Activated CD8-positive, alpha-beta memory T cell treated with anti-CD3 and anti-CD28 coated beads, Interleukin-2, amount 50 U/mL, for 1 hour (primary cell): ENCODE results near the gene GLB1L3.
"Not testable (repeated sequence)": the region's sequence is repeated elsewhere in the genome, so short reads cannot be mapped to it uniquely, and the experiment has no call there.

Source experiments
- DNase-seq: peaks from one replicate; pipeline ENCODE4 v3.0.0-alpha.2; 2020; ENCODE audit errors: extremely low read depth

GLB1L3 gene

DNA sequence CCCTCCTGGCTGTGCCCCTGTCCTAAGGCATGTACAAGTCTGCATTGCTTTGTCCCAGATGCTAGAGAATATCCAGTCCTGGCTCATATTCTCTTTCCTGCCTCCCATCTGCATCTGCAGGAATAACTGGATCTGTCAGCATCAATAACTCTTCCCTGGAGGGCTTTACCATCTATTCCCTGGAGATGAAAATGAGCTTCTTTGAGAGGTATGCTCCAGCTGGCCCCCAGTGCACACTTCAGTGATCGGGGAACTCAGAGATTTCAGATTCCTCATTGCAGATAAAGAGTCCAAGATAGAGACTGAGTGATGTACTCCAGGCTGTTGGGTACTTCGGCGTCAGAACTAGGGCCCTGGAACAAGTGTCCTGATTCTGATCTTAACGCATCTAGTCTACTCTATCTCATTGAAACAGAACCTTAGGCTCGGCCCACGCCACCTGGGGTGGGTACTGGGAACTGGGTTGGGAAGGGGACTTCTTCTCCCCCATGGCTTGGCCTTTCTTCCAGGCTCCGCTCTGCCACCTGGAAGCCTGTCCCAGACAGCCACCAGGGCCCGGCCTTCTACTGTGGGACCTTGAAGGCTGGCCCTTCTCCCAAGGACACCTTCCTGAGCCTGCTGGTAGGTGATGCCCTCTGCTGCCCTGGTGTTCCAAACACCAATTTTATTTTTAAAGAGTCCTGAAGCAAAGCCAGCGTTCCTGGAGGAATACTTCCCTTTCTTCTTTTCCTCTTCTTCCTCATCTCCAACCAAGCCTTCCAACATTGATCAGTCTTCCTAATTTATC, 37.8 kb downstream of the GLB1L3 start:
- no peak for DNase-seq

DNA sequence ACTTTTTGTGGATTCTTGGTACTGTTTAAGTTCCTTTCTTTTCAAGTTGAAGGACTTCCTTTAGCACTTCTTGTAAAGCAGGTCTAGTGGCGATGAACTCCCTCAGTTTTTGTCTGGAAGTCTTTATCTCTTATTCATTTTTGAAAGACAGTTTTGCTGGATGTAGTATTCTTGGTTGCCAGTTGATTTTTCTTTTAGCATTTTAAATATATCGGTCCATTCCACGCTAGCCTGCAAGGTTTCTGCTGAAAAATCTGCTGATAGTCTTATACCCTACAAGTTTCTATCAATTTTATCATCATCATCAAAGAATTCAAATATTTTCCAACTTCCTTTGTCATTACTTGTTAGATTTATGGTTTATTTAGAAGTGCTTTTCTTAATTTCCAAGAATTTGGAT, 40.9 kb downstream of the GLB1L3 start:
- DNase-seq: no peak

DNA sequence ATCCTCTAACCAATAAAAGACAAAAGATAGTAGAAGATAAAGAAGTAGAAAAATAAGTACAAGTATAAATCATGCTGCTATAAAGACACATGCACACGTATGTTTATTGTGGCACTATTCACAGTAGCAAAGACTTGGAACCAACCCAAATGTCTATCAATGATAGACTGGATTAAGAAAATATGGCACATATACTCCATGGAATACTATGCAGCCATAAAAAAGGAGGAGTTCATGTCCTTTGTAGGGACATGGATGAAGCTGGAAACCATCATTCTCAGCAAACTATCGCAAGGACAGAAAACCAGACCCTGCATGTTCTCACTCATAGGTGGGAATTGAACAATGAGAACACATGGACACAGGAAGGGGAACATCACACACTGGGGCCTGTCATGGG, 45.2 kb downstream of the GLB1L3 start:
- not testable (repeated sequence) for DNase-seq

DNA sequence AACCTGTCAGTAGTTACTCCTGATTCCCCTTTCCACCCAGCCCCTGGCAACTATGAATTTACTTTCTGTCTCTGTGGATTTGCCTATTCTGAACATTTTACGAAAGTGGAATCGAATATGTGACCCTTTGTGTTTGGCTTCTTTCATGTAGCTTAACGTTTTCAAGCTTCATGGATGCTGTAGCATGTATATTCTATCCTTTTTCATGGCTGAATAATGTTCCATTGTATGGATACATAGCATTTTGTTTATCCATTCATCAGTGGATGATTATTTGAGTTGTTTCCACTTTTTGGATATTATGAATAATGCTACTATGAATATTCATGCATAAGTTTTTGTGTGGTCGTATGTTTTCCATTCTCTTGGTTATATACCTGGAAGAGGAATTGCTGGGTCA, 46.4 kb downstream of the GLB1L3 start:
- no peak for DNase-seq

DNA sequence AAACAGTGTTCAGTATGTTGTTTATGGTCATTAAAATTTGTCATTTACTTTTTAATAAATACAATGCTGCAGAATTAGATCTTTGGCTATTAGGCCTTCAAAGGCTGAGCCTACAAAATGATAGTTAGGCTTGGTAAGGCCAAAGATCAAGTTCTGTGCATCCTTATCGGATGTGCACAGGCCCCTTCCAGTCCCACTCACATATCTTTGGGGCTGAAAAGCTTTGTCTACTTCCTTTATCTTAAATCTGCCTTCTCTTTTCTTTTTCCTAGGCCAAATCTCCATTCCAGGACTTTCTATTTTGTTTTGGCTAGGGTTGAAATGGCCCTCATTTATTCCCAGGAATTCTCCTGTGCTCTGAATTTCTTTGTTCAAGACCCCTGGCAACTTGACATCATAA, 52.3 kb downstream of the GLB1L3 start:
- DNase-seq: no peak

DNA sequence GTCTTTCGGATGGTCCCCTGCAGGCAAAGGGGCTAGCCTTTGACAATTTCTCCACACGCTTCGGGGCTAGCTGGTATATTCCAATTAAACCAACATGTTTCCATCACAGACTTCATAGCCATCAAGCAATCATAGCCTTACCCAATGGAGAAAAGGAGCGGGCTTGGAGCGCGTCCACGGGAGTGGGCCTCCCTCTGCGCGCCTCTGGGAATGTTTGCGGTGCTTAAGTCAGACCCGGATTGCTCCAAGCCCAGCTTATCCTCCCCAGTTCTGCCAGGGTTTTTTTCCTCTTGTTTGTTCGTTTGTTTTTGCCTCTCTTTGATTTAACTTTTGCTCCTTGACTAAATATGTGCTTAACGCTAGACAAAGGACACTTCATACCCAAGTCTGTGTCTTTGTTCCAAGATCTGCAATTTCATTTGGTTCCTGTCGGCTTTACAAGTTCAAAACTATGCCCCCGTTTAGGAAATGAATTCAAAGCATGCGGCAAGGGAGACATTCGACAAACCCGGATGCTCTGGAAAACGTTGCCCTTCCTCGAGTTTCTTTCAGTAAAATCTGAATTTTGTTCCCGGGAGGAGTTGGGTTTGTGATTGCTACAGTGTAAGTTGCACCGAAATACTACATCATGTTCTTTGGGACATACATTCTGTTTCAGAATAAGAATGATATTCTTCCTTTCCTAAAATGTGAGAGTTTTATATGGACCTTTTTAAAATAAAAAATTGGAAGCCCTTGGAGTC, 54.6 kb downstream of the GLB1L3 start:
- DNase-seq: no peak

DNA sequence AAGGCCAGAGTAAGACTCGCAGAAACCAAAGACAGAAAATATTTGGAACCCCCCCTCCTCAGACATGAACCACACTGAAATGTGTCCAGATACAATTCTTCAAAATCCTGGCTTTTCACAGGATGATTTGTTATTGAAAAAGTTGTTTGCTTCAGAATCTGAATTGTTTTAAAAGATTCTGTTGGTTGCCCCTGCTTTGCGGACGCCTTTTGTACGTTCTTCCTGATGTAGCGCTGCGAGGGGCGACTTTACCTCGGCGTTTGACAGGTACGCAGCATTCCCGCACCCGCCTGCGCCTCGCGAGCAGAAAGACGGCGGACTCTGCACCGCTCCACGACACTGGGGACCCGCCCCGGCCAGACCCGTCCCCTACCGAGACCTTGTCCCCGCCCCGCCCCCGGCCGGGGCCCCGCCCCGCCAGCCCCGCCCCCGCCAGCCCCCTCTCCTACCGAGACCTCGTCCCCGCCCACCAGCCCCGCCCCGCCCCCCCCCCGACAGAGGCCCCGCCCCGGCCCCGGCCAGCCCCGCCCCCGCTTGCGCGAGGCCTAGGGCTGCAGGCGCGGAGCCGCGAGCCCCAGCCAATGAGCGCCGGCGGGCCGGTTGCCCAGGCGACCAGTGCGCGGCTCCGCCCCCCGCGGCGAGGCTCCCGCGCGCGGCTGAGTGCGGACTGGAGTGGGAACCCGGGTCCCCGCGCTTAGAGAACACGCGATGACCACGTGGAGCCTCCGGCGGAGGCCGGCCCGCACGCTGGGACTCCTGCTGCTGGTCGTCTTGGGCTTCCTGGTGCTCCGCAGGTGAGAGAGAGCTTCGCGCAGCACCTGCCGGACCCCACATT, 55.4 kb downstream of the GLB1L3 start, which contains the start of gene GLB1L2:
TSS of gene GLB1L2 (plus strand) at position 635 of the 835 bp plus-strand sequence. CDS start at position 709, 74 bp downstream.
- DNase-seq: peak; percentile 29

DNA sequence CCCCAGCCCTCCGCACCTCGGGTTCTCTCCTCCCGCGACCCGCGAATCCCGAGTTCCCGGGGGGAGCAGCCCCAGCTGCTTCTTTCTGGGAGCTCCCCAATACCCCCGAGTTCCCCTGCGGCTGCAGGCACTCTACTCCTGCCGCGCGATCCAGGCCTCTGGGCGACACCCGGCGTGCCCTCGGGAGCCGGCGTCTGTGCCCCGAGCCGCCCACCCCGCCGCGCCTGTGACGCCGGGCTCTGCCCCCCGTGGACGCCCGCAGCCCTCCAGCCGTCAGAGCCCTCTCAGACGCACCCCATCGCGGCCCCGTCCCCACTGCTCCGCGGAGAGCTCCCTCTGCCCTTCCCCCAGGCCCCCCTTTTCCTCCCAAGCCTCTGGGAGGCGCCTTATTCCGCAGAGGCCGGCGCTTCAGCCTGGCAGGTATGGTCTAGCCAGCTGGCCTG, 56.0 kb downstream of the GLB1L3 start:
- no peak for DNase-seq

DNA sequence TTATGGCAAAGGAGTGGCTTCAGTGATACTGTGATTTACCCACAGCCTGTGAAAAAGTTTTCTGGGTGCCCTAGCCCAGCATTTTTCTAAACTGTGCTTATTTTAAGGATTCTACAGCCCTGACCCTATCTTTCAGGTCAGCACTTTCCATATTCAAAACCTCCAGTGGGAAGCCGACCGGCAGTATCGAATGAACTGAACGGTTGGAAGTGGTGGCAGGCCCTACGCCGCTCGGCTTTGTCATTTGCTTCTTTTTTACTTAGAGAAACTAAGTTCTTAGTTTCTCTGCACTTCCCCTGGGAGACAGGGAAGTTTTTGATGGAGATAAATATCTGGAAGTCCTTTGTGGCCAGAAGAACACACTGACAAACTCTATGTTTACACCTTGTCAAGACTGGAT, 56.6 kb downstream of the GLB1L3 start:
- DNase-seq: no peak

DNA sequence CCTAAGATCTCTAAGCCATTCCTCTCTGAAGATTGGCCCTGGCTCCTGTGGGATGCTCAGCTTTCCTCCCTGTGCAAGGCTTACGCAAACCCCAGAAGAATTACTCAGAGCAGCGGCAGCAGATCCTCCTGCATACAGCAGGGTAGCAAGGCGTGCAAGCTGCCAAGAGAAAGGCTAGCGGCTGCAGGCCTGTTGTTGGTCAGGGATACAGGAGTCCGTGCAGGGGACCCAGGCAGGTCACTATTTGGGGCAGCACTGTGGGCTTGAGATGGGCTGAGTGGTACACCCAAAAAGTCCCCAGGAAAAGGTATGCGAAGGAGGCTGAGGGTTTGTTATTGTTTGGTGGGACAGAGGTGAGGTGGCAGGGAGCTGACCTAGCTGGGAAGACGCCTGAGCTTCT, 57.1 kb downstream of the GLB1L3 start:
- no peak for DNase-seq

DNA sequence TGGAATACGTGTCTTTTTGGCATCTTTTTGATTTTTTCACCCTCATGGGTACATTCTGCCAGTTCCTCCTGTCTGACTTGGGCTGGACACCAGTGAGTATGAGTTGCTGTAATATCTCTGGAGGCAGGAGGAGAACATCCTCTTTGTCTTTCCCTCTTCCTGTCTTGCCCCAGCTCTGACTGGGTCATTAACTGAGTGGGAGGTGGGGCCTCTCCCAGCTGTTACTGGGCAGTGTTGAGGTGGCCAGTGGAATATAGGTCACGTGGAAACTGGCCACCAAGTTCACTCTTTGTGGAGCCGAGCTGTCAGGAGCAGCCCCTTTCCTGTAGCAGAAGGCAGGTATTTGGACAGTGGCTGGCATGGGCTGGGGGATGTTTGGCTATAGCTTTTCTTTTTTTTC, 57.8 kb downstream of the GLB1L3 start:
- DNase-seq: no peak

DNA sequence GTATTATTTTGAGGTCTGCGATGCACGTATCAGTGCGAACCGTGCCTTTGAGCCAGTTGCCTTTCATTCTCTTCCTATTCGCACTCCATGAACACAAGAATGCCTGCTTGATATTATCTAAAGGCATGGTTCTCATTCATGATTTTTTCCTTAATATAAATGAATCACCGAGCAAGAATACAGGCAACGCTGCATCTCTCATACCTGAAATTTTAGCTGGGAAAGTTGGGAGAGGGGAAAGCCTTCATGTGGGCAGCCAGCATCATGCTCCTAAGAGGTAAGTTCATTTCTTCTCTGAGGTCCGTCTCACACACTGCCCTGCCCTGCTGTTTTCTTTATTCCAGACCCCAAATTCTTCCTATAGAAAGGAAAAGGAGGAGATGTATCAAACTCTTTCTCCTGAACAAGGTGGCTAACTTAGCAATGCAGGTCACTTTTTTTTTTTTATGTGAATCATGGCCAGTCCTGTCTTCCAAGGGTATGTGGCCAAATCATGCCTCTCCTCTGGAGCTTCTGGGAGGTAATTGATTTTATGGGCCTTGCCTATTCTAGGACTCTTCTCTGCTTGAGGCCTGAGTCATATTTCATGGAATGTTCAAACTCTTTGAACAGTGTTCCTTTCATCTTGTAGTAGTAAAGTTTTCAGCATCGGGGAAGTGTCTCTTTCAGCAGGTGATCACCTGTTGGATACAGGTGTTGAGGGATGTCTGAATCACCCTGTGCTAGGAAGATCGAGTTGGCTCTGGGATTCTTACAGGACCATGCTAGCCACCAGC, 58.8 kb downstream of the GLB1L3 start:
- no peak for DNase-seq

DNA sequence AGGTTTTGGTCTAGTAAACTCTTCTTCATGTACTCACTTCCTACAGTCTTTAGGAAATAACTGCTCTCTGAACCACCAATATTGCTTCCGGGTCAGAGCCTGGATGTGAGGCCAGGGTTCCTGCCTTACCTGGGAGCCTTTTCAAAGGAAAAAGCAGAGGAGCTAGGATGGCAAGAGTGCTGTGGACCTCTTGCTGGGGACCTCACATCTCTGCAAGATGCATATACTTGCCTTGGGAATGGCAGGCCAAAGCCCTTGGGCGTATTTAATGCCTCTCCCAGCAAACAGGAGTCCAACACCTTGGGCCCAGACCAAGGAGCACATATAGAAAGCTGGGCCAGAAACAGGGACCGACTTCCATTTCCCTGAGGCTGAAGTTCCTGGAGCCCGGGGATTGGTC, 60.9 kb downstream of the GLB1L3 start:
- no peak for DNase-seq

DNA sequence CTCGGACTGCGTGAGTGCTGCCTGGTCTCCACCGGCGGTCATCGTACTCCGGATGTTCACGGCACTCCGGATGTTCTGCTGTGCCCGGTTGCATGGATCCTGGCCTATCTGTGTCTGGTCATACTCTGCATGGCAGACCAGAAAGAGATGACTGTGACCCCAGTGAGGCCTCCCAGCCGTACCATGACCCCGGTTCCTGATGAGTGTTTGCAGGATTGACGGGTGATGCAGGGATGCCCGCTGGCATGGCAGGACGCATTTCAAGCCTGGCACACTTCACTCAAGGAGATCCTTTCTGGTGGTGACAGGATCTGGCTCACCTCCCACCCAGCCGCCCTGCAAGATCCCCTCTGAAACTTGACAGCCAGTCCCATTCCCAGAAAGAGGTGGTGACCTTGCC, 61.9 kb downstream of the GLB1L3 start:
- DNase-seq: no peak

DNA sequence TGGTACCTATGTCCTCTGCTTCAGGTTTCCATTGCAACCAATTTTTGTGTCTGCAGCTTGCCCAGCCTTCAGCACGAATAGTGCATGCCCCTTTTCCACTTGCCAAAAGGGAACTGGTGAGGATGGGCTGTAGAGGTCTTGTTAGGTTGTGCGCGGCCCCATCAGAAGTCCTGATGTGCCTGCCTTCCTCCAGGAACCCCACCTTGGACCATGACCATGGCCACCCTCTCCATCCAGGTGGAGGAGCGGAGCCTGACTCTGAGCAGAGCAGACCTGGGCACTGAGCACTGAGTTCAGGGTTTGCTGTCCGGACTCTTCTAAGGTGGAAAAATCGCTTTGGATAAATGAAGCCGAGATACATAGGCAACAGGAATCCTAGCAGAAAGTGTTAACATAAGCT, 62.5 kb downstream of the GLB1L3 start:
- DNase-seq: no peak

DNA sequence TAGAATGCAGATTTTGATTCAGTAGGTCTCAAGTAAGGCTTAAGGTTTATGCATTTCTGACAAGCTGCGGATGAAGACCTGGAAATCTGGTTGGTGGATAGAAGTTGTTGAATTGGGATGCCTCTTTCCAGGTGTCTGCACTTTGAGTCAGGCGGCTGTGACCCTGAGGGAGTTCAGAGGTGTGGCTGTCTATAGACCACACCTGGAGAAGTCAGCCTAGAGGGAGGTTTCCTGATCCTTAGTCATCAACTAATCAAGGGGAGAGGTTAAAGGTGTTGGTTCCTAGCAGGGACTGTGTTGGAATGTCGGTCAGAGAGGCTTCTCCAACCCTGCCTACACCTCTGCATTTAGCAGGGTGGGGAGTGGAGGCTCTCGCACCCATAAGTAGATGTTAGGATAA, 63.6 kb downstream of the GLB1L3 start:
- no peak for DNase-seq

DNA sequence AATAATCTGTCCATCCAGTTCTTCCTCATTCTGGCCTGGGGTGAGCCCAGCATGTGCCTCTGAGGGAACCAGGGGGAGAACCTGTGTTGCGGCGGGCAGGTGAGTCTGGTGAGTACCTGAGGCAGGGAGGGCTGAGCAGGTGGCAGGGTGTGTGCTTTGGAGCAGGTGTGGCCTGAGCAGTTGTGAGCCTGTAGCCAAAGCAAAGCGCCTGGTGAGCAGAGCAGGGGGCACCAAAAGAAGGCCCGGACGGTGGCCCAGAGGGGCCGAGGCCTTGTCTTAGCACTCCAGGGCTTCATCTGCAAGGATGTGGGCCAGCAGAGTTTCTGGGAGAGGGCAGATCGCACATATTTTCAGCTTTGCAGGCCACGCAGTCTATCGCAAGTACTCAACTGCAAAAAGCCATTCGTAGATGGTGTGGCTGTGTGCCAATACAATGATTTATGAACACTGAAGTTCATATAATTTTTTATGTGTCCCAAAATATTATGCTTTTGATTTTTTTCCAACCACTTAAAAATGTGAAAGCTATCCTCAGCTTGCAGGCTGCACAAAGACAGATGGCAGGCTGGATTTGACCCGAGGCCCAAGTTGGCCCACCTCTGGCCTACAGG, 64.3 kb downstream of the GLB1L3 start:
- no peak for DNase-seq

DNA sequence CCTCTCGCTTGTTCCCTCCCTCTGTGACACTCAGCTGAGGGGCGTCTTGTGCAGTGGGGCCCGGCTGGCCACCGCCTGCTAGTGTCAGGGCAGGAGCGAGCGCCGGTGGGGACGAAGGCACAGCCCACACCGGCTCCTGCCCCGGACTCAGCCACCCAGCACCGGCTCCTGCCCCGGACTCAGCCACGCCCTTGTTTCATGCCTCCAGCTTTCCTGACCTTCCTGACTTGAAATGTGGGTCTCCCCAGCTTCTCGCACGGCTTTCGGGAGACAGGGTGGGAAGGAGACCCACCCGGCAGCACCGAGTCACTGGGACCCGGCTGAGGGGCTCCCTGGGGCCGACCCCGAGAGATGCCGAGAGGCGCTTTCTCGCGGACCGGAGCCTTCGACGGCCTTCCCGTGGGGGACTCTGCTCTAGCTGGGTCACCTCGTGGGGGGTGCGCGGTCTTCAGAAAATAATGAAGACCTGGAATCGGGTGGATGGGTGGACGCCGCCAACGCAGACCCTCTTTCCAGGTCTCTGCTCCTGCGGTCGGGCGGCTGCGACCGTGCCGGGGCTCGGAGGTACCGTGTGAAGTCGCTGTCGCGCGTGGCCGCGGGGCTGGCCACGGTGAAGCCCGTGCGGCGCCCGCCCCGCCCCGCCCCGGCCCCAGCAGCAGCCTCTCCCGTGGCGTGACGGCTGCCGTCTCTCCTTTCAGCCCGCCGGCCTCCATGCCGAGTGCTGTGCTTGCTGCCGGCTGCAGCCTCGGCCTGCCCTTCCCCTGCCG, 65.8 kb downstream of the GLB1L3 start:
- no peak for DNase-seq

DNA sequence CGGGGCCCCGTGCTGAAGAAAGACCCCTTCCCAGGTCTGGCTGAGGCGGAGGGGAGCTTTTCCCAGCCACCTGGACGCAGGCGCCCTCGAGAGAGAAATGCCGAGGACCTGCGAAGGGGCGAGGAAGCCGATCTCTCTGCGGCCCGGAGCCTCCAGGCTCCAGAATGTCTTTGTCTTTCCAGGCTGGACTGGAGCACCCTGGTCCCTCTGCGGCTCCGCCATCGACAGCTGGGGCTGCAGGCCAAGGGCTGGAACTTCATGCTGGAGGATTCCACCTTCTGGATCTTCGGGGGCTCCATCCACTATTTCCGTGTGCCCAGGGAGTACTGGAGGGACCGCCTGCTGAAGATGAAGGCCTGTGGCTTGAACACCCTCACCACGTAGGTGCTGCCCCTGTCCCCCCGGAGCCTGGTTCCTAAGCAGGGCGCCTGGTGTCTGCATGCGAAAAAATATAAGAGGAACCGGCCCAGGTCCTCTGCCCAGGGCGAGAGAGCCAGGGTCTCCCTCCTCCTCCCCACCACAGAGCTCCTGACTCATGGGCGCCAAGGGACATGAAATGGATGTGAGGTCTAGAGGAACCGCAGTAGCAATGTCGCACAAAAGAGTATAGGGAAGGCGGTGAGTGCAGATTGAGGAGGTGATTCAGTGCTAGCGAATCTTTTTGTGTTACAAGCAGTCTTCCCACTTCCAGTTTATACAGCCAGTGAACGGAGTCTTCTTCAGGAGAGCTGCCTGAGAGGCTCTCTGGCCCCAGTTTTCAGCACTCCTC, 66.6 kb downstream of the GLB1L3 start:
- no peak for DNase-seq

DNA sequence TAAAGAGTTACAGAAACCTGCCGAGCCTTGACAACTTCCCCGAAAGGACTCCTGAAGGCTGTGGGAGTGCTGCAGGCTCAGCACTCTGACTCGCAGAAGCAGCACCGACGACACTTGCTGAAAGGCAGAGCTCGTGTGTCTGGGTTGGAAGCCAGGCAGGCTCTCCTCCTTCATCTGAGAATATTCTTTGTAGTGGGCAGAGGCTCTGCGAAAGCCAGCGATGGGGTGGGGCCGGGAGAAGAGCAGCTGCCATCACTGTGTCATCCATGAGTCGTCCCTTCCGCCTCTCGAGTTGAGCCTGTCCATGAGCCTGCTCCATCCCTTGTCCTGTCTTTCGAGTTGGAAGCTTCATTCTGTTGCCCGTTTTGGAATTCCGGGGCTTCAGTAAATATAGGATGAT, 67.5 kb downstream of the GLB1L3 start:
- no peak for DNase-seq
